Measurements from ENCODE around the gene SYNE4. TPM values are rescaled to one million over a fixed set of nuclear protein-coding genes. Genes with fewer than 3 reads are reported as not detected.

The SYNE4 gene
- total RNA-seq, 1 donor from 2014 or later: 1.1 TPM

DNA sequence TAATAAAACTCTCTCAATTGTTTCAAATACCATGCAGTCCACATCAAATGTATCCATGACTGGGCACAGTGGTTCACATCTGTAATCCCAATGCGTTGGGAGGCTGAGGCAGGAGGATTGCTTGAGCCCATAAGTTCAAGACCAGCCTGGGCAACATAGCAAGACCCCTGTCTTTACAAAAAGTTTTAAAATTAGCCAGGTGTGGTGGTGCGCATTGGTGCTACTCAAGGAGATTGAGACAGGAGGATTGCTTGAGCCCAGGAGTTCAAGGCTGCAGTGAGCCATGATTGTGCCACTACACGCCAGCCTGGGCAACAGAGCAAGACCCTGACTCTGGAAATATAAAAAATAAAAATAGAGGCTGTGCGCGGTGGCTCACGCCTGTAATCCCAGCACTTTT lies 19.1 kb upstream of the SYNE4 start:
- TF ChIP-seq, protein P1, sequence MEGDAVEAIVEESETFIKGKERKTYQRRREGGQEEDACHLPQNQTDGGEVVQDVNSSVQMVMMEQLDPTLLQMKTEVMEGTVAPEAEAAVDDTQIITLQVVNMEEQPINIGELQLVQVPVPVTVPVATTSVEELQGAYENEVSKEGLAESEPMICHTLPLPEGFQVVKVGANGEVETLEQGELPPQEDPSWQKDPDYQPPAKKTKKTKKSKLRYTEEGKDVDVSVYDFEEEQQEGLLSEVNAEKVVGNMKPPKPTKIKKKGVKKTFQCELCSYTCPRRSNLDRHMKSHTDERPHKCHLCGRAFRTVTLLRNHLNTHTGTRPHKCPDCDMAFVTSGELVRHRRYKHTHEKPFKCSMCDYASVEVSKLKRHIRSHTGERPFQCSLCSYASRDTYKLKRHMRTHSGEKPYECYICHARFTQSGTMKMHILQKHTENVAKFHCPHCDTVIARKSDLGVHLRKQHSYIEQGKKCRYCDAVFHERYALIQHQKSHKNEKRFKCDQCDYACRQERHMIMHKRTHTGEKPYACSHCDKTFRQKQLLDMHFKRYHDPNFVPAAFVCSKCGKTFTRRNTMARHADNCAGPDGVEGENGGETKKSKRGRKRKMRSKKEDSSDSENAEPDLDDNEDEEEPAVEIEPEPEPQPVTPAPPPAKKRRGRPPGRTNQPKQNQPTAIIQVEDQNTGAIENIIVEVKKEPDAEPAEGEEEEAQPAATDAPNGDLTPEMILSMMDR (IDR thresholded peaks at IDR 0.05; ENCODE audit: insufficient read depth, low read depth, low read length): no peak
- no peak for TF ChIP-seq EZH2 (IDR thresholded peaks at IDR 0.05; ENCODE audit: insufficient read depth, low read length)
- Mint-ChIP-seq H3K4me3 (ENCODE audit: unreplicated experiment) (no peak overlapping the region), H3K36me3 (ENCODE audit: low read depth, unreplicated experiment) (peaks cover 31% of the 10 kb centered on the region), H3K27me3 (ENCODE audit: low read depth, unreplicated experiment) (no peaks in the 10 kb centered on the region), H3K27ac (ENCODE audit: unreplicated experiment) (no peak overlapping the region), H3K9me3 (ENCODE audit: unreplicated experiment) (no peaks in the 10 kb centered on the region), H3K4me1 (ENCODE audit: low read depth, unreplicated experiment) (peaks cover 3% of the 10 kb centered on the region)
- H3K27me3 ChIP-seq (ENCODE audit: insufficient read depth, low read length): no peaks in the 10 kb centered on the region
- H4K20me1 ChIP-seq (ENCODE audit: insufficient read depth, low read length): peaks cover 15% of the 10 kb centered on the region
- FAIRE-seq (no peak), DNase-seq (ENCODE audit: low read depth) (no peak)
- no peak overlapping the region for H3K9ac ChIP-seq (ENCODE audit: low read length)
- H3K4me2 ChIP-seq (ENCODE audit: low read length): no peak overlapping the region
- H3K27ac ChIP-seq (ENCODE audit: low read depth, low read length): no peak overlapping the region
- H3K9me3 ChIP-seq (ENCODE audit: insufficient read depth, low read depth, low read length): no peaks in the 10 kb centered on the region
- H3K4me1 ChIP-seq (ENCODE audit: insufficient read depth, low read length): no peaks in the 10 kb centered on the region
- no peak overlapping the region for H3K4me3 ChIP-seq (ENCODE audit: insufficient read depth, low read depth, low read length)
- H3K79me2 ChIP-seq (ENCODE audit: insufficient read depth, low read length): no peaks in the 10 kb centered on the region
- no peaks in the 10 kb centered on the region for H3K36me3 ChIP-seq (ENCODE audit: insufficient read depth, low read length)
- H2AFZ ChIP-seq (ENCODE audit: low read depth, low read length): no peak overlapping the region

DNA sequence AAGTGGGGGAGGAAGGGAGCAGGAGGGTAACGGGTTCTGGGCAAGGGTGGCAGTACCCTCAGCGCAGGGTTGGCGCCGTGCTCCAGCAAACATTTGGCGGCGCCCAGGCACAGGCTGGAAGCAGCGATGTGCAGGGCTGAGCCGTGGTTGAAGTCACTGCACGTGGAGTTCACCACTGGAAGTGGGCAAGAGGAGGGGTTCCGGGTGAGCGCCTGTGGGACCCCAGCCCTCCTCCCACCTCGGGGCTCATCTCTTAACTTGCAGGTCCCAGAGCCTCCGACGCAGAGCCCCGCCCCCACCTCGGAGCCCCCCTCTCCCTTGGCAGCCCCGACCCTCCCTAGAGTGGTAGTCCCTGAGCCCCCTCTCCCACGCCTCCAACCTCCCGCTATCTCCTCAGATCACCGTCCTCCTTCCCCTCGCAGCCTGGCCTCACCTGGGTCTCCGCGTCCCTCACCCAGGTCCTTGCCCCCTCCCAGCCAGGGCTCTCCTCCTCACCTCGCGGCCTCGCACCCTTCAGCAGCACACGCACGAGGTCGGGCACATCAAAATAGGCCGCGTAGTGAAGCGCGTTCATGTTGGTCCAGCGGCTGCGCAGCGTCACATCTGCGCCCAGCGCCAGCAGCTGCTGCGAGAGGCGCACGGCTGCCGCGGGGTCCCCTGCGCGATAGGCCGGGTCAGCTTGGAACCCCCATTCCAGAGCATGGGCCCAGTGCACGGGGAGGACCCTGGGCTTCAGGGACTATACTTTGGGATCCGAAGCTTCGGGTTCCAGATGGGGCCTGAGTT lies 17.7 kb upstream of the SYNE4 start:
- TF ChIP-seq, protein P1 (IDR thresholded peaks at IDR 0.05; ENCODE audit: insufficient read depth, low read depth, low read length): no peak
- TF ChIP-seq EZH2 (IDR thresholded peaks at IDR 0.05; ENCODE audit: insufficient read depth, low read length): no peak
- no peak overlapping the region for H3K9ac ChIP-seq (ENCODE audit: low read length)
- peaks cover 15% of the 10 kb centered on the region for H4K20me1 ChIP-seq (ENCODE audit: insufficient read depth, low read length)
- H3K9me3 ChIP-seq (ENCODE audit: insufficient read depth, low read depth, low read length): no peaks in the 10 kb centered on the region
- FAIRE-seq (no peak), DNase-seq (ENCODE audit: low read depth) (no peak)
- H3K4me2 ChIP-seq (ENCODE audit: low read length): no peak overlapping the region
- H3K27me3 ChIP-seq (ENCODE audit: insufficient read depth, low read length): no peaks in the 10 kb centered on the region
- H3K79me2 ChIP-seq (ENCODE audit: insufficient read depth, low read length): no peaks in the 10 kb centered on the region
- H3K36me3 Mint-ChIP-seq (ENCODE audit: low read depth, unreplicated experiment): peaks cover 33% of the 10 kb centered on the region
- H3K27me3 Mint-ChIP-seq (ENCODE audit: low read depth, unreplicated experiment): no peaks in the 10 kb centered on the region
- H3K27ac Mint-ChIP-seq (ENCODE audit: unreplicated experiment): no peak overlapping the region
- no peaks in the 10 kb centered on the region for H3K36me3 ChIP-seq (ENCODE audit: insufficient read depth, low read length)
- H3K27ac ChIP-seq (ENCODE audit: low read depth, low read length): no peak overlapping the region
- H3K4me3 Mint-ChIP-seq (ENCODE audit: unreplicated experiment): no peak overlapping the region
- H3K4me1 ChIP-seq (ENCODE audit: insufficient read depth, low read length): no peaks in the 10 kb centered on the region
- H3K4me3 ChIP-seq (ENCODE audit: insufficient read depth, low read depth, low read length): no peak overlapping the region
- peaks cover under 1% of the 10 kb centered on the region for H3K4me1 Mint-ChIP-seq (ENCODE audit: low read depth, unreplicated experiment)
- H2AFZ ChIP-seq (ENCODE audit: low read depth, low read length): no peak overlapping the region
- H3K9me3 Mint-ChIP-seq (ENCODE audit: unreplicated experiment): no peaks in the 10 kb centered on the region

DNA sequence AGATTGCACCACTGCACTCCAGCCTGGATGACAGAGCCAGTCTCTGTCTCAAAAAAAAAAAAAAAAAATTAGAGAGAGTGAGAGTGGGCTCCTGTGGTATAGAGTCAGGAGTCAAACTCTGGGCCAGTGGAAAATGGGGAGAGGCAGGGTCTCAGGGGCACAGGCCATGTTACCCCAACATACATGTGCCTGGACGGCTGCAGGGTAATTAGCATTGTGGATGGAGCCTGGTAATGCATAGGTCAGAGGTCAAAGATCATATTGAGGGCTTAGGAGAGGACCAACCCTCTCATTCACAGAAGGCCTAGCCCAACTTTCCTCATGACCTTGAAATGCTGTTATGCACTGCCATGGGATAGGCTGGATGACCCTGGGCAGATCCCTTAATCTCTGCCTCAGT lies 16.9 kb upstream of the SYNE4 start:
- no peak for FAIRE-seq
- no peaks in the 10 kb centered on the region for H3K9me3 Mint-ChIP-seq (ENCODE audit: unreplicated experiment)
- H3K36me3 Mint-ChIP-seq (ENCODE audit: low read depth, unreplicated experiment): peaks cover 33% of the 10 kb centered on the region

More for the DNA sequence above, 16.9 kb upstream of the SYNE4 start:
- Histone ChIP-seq H3K4me1 (ENCODE audit: insufficient read depth, low read length) (no peaks in the 10 kb centered on the region), H3K9ac (ENCODE audit: low read length) (no peak overlapping the region), H4K20me1 (ENCODE audit: insufficient read depth, low read length) (peaks cover 14% of the 10 kb centered on the region), H3K27me3 (ENCODE audit: insufficient read depth, low read length) (no peaks in the 10 kb centered on the region), H3K4me2 (ENCODE audit: low read length) (no peak overlapping the region), H3K27ac (ENCODE audit: low read depth, low read length) (no peak overlapping the region), H2AFZ (ENCODE audit: low read depth, low read length) (no peak overlapping the region), H3K4me3 (ENCODE audit: insufficient read depth, low read depth, low read length) (no peak overlapping the region), H3K9me3 (ENCODE audit: insufficient read depth, low read depth, low read length) (no peaks in the 10 kb centered on the region), H3K79me2 (ENCODE audit: insufficient read depth, low read length) (no peaks in the 10 kb centered on the region), H3K36me3 (ENCODE audit: insufficient read depth, low read length) (no peaks in the 10 kb centered on the region)
- Mint-ChIP-seq H3K4me1 (ENCODE audit: low read depth, unreplicated experiment) (no peaks in the 10 kb centered on the region), H3K4me3 (ENCODE audit: unreplicated experiment) (no peak overlapping the region), H3K27ac (ENCODE audit: unreplicated experiment) (no peak overlapping the region), H3K27me3 (ENCODE audit: low read depth, unreplicated experiment) (no peaks in the 10 kb centered on the region)
- TF ChIP-seq EZH2 (IDR thresholded peaks at IDR 0.05; ENCODE audit: insufficient read depth, low read length): no peak
- TF ChIP-seq, protein P1 (IDR thresholded peaks at IDR 0.05; ENCODE audit: insufficient read depth, low read depth, low read length): no peak
- DNase-seq (ENCODE audit: low read depth): no peak

Measured in astrocyte (in vitro differentiated cells and primary cell).